ENCODE data around the gene CCNK. TPM values are rescaled to one million over a fixed set of nuclear protein-coding genes. Genes with fewer than 3 reads are reported as not detected.

The CCNK gene
- total RNA-seq: 10.4 and 30.2 TPM in 2 replicates

DNA sequence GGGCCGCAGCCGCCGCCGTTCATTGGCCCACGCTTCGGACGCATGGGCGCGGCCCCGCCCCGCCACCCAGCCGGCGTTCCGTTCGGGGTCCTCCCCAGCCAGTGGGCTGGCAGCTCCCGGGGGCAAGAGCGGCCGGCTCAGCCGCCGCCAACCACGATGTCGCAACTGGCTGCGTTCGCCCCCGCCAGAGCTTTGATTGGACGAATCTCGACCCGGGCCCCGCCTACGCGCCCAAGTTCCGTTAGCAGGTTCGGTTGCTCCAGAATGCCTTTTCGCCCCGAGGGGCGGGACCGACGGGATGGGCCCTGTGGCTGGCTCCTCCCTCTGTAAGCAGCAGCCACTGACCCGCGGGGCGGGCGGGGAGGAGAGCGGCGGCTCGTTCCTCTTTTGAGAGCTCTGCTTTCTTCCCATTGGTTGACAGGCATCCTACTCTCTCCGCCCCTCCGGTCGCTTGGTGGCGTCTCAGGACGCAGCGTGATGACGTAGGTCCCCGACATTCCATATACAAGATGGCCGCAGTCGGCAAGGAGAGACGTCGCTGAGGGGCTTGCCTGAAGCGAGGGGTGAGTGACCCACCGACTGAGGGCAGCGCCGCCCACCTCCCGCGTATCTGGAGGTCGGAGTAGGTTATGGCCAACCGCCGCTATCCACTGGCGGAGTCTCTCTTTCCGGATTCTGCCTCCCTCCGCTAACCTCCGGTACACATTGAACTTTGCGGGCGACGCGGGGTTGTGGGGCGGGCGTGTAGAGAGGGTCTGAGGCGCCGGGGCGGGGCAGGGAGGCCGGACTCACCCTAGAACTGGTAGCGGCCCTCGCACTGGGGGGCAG lies at the start of gene CCNK:
Gene CCNK (plus strand): TSS at position 493 of the 828 bp plus-strand sequence. CDS start 11,269 bp downstream, outside the sequence.

DNA sequence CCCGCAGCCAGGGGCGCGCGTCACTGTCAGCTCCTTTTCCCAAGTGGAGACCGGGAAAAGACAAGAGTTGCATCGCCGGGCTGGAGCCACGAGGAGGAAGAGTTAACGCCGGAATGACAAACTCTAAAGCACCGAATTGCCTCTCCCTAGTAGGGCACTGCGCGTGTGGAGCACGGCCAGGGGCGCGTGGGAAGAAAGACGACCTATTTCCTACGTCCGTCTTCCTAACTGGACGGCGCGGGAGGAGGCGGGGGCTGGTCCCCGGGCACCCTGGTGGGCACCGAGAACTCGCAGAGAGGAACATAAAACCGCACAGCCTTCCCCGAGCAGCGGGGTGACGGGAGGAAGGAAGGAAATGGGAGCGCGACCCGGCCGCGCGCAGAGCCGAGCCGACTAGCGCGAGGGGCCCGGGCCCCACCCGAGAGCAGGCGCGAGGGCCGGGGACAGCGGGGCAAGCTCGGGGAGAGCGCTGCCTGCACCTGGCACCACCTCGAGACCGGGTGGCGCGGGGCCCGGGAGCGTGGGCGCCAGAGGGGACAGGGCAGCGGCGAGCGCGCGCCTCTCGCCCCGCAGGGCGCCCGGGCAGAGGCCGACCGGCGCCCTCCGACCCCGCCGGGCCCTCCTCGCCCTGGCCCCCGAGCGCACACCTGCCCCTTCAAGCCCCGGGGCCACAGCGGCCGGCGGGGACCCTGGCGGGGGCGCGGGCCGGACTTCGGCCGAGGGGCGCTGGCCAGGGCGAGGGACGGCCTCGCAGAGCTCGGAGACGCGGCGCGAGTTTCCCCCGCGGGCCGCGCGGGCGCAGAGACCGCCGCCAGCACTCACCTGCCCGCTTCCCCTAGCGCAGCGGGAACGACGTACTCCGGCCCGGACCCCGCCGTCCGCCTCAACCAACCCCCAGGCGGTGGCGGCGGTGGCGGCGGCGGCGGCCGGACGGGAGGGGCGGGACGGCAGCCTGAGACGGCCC lies 1.0 kb upstream of the CCNK start, which contains the start of gene SETD3:
Gene SETD3 (minus strand): TSS at position 954 of the 964 bp plus-strand sequence. CDS start 15,054 bp downstream, outside the sequence.

Other genes with a start within 250 kb of the CCNK start
- not detected in 2 replicates for gene BCL11B, start 209.2 kb upstream of the CCNK start, total RNA-seq
- 38.1 and 39.4 TPM in 2 replicates for gene SETD3, start 550 bp upstream of the CCNK start, total RNA-seq
- 0.77 and 1.9 TPM in 2 replicates for gene CCDC85C, start 122.8 kb downstream of the CCNK start, total RNA-seq
- gene HHIPL1, start 163.7 kb downstream of the CCNK start, total RNA-seq: 2.7 and 5.9 TPM in 2 replicates
- gene CYP46A1, start 202.9 kb downstream of the CCNK start, total RNA-seq: under 0.01 and 2.7 TPM in 2 replicates

All from pericardium fibroblast (primary cell).